Measurements from ENCODE around the gene ARHGAP31. TPM values are rescaled to one million over a fixed set of nuclear protein-coding genes. Genes with fewer than 3 reads are reported as not detected.
A peak's percentile ranks its signal among the peaks of the same experiment; 100 is the strongest.

ARHGAP31 gene
- total RNA-seq, 1 donor from 2014 or later: 6.3 TPM

GRCh38 chr3:119292666-119293065 is 1.5 kb upstream of the ARHGAP31 start:
- peaks cover 12% of the 10 kb centered on the region for H3K27me3 Mint-ChIP-seq (ENCODE audit: low read depth)
- no peak for DNase-seq (ENCODE audit: low read depth, low spot score)
- H3K36me3 Mint-ChIP-seq (ENCODE audit: low read depth): peaks cover 4% of the 10 kb centered on the region
- H3K4me3 Mint-ChIP-seq: peak overlapping the region; percentile 89
- H3K27ac Mint-ChIP-seq (ENCODE audit: unreplicated experiment): no peak overlapping the region
- H3K4me1 Mint-ChIP-seq: peaks cover 43% of the 10 kb centered on the region
- peaks cover 5% of the 10 kb centered on the region for H3K9me3 Mint-ChIP-seq
- no peak for TF ChIP-seq CTCF (conservative IDR thresholded peaks at IDR 0.05)

- peaks cover 43% of the 10 kb centered on the region for H3K4me1 Mint-ChIP-seq
- no peaks in the 10 kb centered on the region for H3K36me3 Mint-ChIP-seq (ENCODE audit: low read depth)
- peaks cover 15% of the 10 kb centered on the region for H3K27me3 Mint-ChIP-seq (ENCODE audit: low read depth)
- H3K9me3 Mint-ChIP-seq: peaks cover 2% of the 10 kb centered on the region
- H3K27ac Mint-ChIP-seq (ENCODE audit: unreplicated experiment): no peak overlapping the region
- peak overlapping the region; percentile 89 for H3K4me3 Mint-ChIP-seq
- TF ChIP-seq CTCF (conservative IDR thresholded peaks at IDR 0.05): no peak
- DNase-seq (ENCODE audit: low read depth, low spot score): no peak
Measured at GRCh38 chr3:119293105-119293870, 895 bp upstream of the ARHGAP31 start.

- peaks cover 15% of the 10 kb centered on the region for H3K27me3 Mint-ChIP-seq (ENCODE audit: low read depth)
- H3K4me3 Mint-ChIP-seq: peak overlapping the region; percentile 93
- no peak for TF ChIP-seq CTCF (conservative IDR thresholded peaks at IDR 0.05)
- H3K9me3 Mint-ChIP-seq: no peaks in the 10 kb centered on the region
- peaks cover 43% of the 10 kb centered on the region for H3K4me1 Mint-ChIP-seq
- no peak overlapping the region for H3K27ac Mint-ChIP-seq (ENCODE audit: unreplicated experiment)
- H3K36me3 Mint-ChIP-seq (ENCODE audit: low read depth): no peaks in the 10 kb centered on the region
- DNase-seq (ENCODE audit: low read depth, low spot score): peak; percentile 32
Measured at GRCh38 chr3:119294696-119295671, 801 bp downstream of the ARHGAP31 start.

- Mint-ChIP-seq H3K27ac (ENCODE audit: unreplicated experiment) (no peak overlapping the region), H3K36me3 (ENCODE audit: low read depth) (no peaks in the 10 kb centered on the region)
Measured at GRCh38 chr3:119295816-119296726, 1.9 kb downstream of the ARHGAP31 start.

More at GRCh38 chr3:119295816-119296726, 1.9 kb downstream of the ARHGAP31 start:
- H3K4me1 Mint-ChIP-seq: peaks cover 43% of the 10 kb centered on the region
- TF ChIP-seq CTCF (conservative IDR thresholded peaks at IDR 0.05): no peak
- peaks cover 15% of the 10 kb centered on the region for H3K27me3 Mint-ChIP-seq (ENCODE audit: low read depth)
- no peaks in the 10 kb centered on the region for H3K9me3 Mint-ChIP-seq
- peak overlapping the region; percentile 93 for H3K4me3 Mint-ChIP-seq
- no peak for DNase-seq (ENCODE audit: low read depth, low spot score)
